HG03060 (cell line): ENCODE measurements around the gene ADAMTS12.

Experiments used
- ATAC-seq: cut with Tn5 transposase; IDR thresholded peaks from one replicate; pipeline ENCODE4 v1.9.1; 2021; ENCODE audit warnings: low read depth, moderate number of reproducible peaks; ENCODE audit not compliant: unreplicated experiment

ADAMTS12 gene

GRCh38 chr5:33726422-33727165 lies 165.2 kb downstream of the ADAMTS12 start:
- ATAC-seq: no peak

- no peak for ATAC-seq
Measured at GRCh38 chr5:33725806-33726205, 166.0 kb downstream of the ADAMTS12 start.

DNA sequence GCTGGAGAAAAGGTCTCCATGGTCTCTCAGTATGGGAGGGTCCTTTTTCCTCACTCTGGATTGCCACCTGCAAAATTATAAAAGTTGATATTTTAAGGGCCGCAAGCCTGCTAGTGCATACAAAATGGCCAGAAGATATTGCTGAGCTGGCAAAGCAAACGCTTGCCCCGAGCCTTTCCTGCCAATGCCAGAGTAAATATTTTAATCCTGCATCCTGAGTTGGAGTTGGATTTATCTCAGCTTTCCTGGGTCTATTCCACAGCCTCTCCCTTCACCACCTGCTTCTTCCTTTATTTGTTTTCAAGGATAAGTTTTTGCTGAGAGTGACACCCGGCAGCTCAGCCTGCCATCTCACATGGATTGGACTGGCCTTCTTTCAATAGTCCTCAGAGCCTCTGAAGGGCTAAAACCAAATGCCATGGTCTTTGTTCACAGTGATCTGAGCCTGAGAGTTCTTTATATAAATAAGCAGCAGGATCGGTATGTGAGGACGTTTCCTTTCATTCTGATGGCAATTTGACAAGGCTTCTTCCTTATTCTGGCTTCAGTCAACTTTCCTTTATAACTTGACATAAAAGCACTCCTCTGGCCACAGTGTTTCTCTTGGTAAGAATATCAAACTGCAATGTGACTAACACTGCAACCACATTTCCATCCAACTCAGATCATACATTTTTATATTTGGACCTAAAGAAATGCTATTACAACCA lies 170.1 kb downstream of the ADAMTS12 start:
- no peak for ATAC-seq

DNA sequence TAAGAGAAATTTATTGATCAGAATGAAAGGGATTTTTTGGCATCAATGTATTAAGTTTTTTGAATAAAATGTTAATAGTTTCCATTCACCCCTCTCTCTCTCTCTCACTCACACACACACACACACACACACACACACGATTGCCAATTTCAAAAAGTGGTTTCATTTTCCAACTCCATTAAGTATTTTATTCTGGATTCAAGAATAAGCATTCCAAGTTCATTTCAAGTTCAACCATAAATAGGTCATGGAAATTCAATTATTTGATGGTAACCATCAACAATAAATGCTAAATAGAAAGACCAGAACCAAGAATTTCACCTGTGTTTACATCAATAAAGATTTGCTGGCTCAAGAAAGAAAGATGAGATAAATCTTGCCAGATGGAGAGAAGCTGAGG lies 171.6 kb downstream of the ADAMTS12 start:
- no peak for ATAC-seq

DNA sequence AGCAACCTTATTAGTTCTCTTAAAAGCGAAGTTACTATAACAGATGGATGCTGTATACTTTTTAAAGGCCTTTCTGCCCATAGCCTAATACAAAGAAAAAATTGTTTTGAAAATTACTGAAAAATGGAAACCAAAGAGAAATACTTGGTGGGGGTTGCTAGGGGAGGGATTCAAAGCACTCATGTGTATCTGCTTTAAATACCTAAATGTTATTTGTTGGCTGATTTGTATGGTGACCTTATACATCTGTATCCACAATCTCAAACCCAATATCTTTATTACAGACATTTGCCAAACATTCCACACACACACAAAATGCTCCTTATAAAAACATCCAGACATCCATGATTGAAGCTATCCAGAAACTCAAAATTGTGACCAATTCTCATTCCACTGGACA lies 172.0 kb downstream of the ADAMTS12 start:
- no peak for ATAC-seq

DNA sequence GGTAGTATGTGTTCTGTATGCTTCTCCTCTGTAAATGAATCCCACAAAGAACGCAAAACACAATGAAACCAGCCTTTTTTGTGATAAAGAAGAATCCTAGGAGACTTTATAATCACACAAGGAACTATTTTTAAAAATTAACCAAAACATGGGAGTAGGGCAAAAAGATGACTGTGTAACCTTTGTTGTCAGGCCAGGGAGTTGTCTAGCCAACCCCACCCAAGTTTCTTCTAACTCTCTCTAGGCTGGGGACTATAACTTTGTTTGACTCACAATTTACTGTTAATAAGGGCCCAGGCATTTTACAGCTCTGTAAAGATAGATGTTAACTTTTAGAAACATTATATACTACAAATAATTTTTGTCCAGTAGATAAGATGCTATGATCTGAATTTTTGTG lies 176.1 kb downstream of the ADAMTS12 start:
- no peak for ATAC-seq

DNA sequence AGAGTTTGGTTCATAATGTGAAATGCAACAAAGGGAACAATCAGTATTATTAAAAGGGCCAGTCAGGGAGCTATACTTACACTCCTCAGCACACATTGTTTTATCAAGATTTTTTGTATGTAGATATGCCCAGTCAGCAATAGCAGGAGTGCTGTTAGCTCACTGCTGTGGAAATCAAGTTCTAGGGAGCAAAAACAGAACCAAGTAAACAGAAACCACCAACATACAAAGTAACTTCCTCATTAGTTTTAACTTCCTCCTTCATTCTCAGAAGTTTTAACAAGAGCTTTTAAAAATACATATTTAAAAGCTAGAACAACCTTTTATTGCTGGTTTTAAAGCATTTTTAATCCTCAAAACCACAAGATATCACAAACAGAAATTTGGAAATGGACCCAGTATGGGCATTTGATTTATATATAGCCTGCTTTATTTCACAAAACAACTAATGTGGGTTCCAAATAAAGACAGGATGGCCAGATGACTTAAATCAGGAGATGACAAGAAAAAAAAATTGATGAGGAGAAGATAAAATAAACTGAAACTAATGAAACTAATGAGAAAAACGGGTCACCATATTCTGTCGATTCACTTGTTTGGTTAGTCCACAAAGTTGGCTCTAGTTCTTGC lies 178.5 kb downstream of the ADAMTS12 start:
- no peak for ATAC-seq

DNA sequence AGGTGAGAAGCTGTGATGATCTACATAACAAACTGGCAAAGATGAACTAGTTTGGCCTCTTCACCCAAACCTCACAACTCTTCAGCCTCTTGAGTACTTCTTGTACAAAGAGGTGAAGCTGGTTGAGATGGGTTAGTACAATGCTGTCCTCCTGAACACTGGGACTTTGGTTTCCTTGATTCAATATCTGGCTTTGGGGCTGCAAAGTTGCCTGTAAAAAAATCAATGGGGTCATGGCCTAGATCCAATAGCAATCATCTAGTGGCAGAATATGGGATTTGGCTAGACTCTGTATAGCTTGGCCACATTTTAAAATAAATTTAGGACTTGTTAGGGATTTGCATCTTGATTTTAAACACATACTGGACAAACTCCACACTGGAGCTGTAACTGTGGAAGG lies 179.1 kb downstream of the ADAMTS12 start:
- ATAC-seq: no peak

DNA sequence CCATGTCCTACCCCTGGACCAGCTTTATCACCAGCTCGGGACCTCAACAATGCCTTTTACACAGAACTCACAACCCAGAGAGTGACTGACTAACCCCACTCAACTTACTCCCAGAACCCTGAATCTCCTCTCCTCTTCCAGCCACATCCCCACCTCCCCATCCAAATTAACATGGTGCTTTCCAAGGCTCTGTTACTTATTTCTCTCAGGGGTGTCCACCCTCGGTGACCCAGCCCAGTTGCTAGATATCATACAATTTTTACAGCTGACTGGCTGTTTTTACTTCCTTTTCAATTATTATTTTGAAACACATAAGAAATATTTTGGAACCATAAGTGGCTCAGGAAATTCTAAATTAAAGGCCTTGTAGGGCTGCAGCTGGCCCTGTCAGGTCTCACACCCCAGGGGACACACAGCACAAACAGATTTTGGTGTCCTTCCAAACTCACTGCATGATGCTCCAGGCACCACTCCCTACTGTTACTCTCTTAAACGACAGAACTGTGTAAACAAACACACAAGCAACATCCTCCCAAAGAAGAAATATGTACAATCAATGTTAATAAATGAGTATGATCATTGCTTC lies 180.6 kb downstream of the ADAMTS12 start:
- no peak for ATAC-seq

- no peak for ATAC-seq
Measured at GRCh38 chr5:33702867-33703266, 188.9 kb downstream of the ADAMTS12 start.

GRCh38 chr5:33701951-33702350 lies 189.8 kb downstream of the ADAMTS12 start:
- ATAC-seq: no peak

GRCh38 chr5:33701251-33701650 lies 190.5 kb downstream of the ADAMTS12 start:
- no peak for ATAC-seq

- no peak for ATAC-seq
Measured at GRCh38 chr5:33696411-33696810, 195.4 kb downstream of the ADAMTS12 start.

GRCh38 chr5:33692980-33693379 lies 198.8 kb downstream of the ADAMTS12 start:
- ATAC-seq: no peak

- no peak for ATAC-seq
Measured at GRCh38 chr5:33691856-33692255, 199.9 kb downstream of the ADAMTS12 start.

DNA sequence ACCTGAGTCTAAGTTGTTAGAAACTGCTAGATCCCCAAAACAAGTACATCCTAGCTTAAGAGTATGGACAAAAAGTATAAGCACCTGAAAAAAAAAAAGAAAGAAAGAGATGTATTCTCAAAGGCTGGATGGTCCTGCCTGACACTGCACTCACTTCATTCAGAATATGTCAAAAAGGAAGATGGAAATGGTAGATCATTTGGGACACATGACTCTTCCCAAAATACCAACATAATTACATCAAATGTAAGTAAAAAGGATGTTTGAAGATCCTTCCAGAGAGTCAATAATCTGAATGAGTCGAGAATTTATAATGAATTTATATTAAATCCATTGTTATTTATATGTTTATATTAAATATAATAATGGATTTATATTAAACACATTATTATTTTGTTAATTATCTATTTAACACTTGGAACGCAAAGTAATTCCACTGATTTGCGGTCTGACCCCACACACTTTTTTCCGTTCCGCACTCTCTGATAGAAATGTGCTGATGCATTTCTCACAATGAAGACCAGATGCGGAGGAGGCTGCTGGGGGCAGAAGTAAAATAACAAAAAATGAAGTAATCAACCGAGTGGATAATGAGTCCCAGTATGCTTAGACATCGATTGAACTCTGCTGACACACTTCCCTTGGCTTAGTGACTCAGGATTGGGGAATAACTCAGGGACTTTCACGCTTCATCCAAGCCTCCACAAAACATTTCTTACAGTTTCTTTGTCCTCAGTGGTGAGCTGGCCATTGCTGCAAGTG lies 201.2 kb downstream of the ADAMTS12 start:
- no peak for ATAC-seq

DNA sequence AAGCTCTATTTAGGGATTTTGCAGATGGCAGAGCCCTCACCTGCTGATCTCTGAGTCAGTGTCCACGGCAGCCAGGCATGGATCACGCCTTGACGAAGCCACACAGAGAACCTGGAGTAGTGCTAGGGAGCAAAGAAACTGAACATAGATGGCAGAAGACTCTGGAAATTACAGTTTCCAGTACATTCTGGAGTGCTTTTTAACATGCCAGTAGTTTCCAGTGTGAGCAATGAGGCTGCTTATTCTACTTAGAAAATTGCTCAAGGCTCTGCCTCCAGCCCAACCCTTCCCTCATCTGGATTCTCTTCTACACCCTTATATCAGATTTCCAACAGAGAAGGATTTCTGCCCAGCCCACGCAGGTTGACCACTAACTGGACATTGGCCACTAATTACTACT lies 203.3 kb downstream of the ADAMTS12 start:
- no peak for ATAC-seq

DNA sequence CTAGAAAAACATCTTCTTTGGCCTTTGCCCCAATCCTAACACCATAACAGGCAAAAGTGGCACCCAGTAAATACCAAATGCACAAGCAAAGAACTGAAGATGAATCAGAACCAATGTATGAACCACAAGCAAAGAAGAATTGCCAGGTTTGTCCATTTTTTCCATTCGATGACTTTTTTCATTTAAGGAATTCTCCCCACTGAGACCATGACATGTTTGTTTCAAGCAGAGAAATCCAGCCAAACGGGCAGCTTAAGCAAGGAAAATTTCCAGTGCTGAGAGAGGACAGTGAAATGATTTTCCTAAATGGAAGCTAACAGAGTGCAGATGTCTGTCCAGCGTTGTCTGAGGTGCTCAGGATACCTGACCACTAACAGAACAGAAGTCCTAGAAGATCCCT lies 203.7 kb downstream of the ADAMTS12 start:
- ATAC-seq: no peak

GRCh38 chr5:33685873-33686755 lies 205.7 kb downstream of the ADAMTS12 start:
- ATAC-seq: no peak
